Endothelial cell of umbilical vein (primary cell): ENCODE measurements around the gene SLC11A1. TPM values are rescaled to one million over a fixed set of nuclear protein-coding genes. Genes with fewer than 3 reads are reported as not detected.

Source experiments
- BruUV-seq: library from RNA; stranded (reverse); fragments of 400-500 nt; replicated peaks from 2 replicates; lab custom pipeline; 2021; lab: Mats Ljungman, UMichigan
- CTCF ChIA-PET: fragments of 300-600, 350-600 bp; sonication (Branson Sonifier 250); formaldehyde crosslinking; loops from one replicate; lab custom pipeline; 2021; ENCODE audit warnings: antibody characterized with exemption, inconsistent platforms; lab: Charles Lee
- POLR2A ChIA-PET: fragments of 300-600, 350-600 bp; sonication (Branson Sonifier 250); formaldehyde crosslinking; loops from one replicate; lab custom pipeline; 2021; ENCODE audit warnings: antibody characterized with exemption, inconsistent platforms; lab: Charles Lee
- DNase-seq: peaks from one replicate; pipeline ENCODE4 v3.0.0-alpha.2; 2011; ENCODE audit warnings: low read depth, low spot score
- FAIRE-seq: peaks from 2 replicates; lab custom pipeline; 2011; peaks lifted over from hg19 to GRCh38; lab: Jason Lieb, UNC
- H2AFZ ChIP-seq: 2 replicates; pipeline ENCODE4 v1.6.0; 2012; ENCODE audit warnings: low read depth, low read length, control low read depth, inconsistent platforms
- H3K27ac ChIP-seq: 2 replicates; pipeline ENCODE4 v1.5.1; 2011; ENCODE audit warnings: low read depth, mild to moderate bottlenecking, control low read depth, low read length, moderate library complexity; ENCODE audit not compliant: insufficient read depth
- H3K27me3 ChIP-seq, 2 experiments: 2 replicates each; pipeline versions ENCODE4 v1.6.0 to v1.6.1; 2011; ENCODE audit warnings: low read length in 2 of 2, mixed read lengths in 1 of 2; ENCODE audit not compliant: control insufficient read depth in 2 of 2, insufficient read depth in 2 of 2
- H3K36me3 ChIP-seq, 2 experiments: 2 replicates in 1 of 2; 3 replicates in 1 of 2; pipeline ENCODE4 v1.5.1; 2011; ENCODE audit warnings: low read length in 2 of 2, mild to moderate bottlenecking in 1 of 2, moderate library complexity in 1 of 2; ENCODE audit not compliant: control insufficient read depth in 2 of 2, insufficient read depth in 2 of 2; ENCODE audit errors: extremely low read depth in 1 of 2
- H3K4me1 ChIP-seq: 3 replicates; pipeline ENCODE4 v1.5.1; 2011; ENCODE audit warnings: mild to moderate bottlenecking, low read length; ENCODE audit not compliant: control insufficient read depth, insufficient read depth; ENCODE audit errors: extremely low read depth
- H3K4me2 ChIP-seq: 2 replicates; pipeline ENCODE4 v1.6.1; 2011; ENCODE audit warnings: low read length, control low read depth, mixed read lengths; ENCODE audit not compliant: insufficient read depth
- H3K4me3 ChIP-seq, 3 experiments: fragments of 200-600 bp in 1 of 3; sonication (generic), shearing (Covaris generic) in 1 of 3; replicated peaks in 1 of 3; 2 replicates each; pipeline ENCODE4 v1.5.1; 2011 to 2016; ENCODE audit warnings: control low read depth in 3 of 3, low read length in 3 of 3, mild to moderate bottlenecking in 2 of 3, inconsistent platforms in 1 of 3, low read depth in 1 of 3, moderate library complexity in 1 of 3; ENCODE audit not compliant: insufficient read depth in 1 of 3
- H3K79me2 ChIP-seq: 2 replicates; pipeline ENCODE4 v1.6.0; 2012; ENCODE audit warnings: low read length, inconsistent platforms; ENCODE audit not compliant: control insufficient read depth, insufficient read depth
- H3K9ac ChIP-seq: replicated peaks from 2 replicates; pipeline ENCODE3; 2011; ENCODE audit warnings: low read length, control low read depth; ENCODE audit not compliant: insufficient read depth; ENCODE audit errors: extremely low read depth
- H3K9me1 ChIP-seq: replicated peaks from 3 replicates; pipeline ENCODE4 v1.6.0; 2011; ENCODE audit warnings: mild to moderate bottlenecking, low read length; ENCODE audit not compliant: control insufficient read depth, insufficient read depth; ENCODE audit errors: extremely low read depth
- H3K9me3 ChIP-seq: replicated peaks from 2 replicates; pipeline ENCODE4 v1.5.1; 2012; ENCODE audit warnings: low read length, inconsistent platforms; ENCODE audit not compliant: control insufficient read depth, insufficient read depth
- H4K20me1 ChIP-seq: replicated peaks from 2 replicates; pipeline ENCODE3; 2011; ENCODE audit warnings: mild to moderate bottlenecking, low read length; ENCODE audit not compliant: control insufficient read depth, insufficient read depth; ENCODE audit errors: extremely low read depth
- EZH2 ChIP-seq: IDR thresholded peaks from 2 replicates; pipeline ENCODE4 v1.6.1; 2012; ENCODE audit warnings: borderline replicate concordance, low read depth, mild to moderate bottlenecking, moderate library complexity, low read length, inconsistent platforms; ENCODE audit not compliant: severe bottlenecking
- FOS ChIP-seq: IDR thresholded peaks from 2 replicates; pipeline ENCODE4 v1.6.1; 2011; ENCODE audit warnings: mild to moderate bottlenecking, low read length, moderate library complexity, borderline replicate concordance; ENCODE audit not compliant: insufficient read depth
- GATA2 ChIP-seq: IDR thresholded peaks from 2 replicates; pipeline ENCODE4 v1.7.0; 2011; ENCODE audit warnings: low read depth, mild to moderate bottlenecking, moderate library complexity, mixed read lengths, low read length; ENCODE audit not compliant: insufficient read length, insufficient read depth
- JUN ChIP-seq: IDR thresholded peaks from 2 replicates; pipeline ENCODE4 v1.6.1; 2011; ENCODE audit warnings: borderline replicate concordance, low read depth; ENCODE audit not compliant: insufficient read length, insufficient read depth
- MYC ChIP-seq: IDR thresholded peaks from one replicate; pipeline ENCODE4 v1.6.1; 2011; ENCODE audit warnings: mild to moderate bottlenecking, low read depth, low read length
- POLR2A ChIP-seq: IDR thresholded peaks from 2 replicates; pipeline ENCODE4 v1.6.1; 2012; ENCODE audit warnings: low read depth, mild to moderate bottlenecking, control low read depth, low read length
- POLR2AphosphoS5 ChIP-seq: IDR thresholded peaks from 2 replicates; pipeline ENCODE4 v1.6.1; 2012; ENCODE audit warnings: low read depth, mild to moderate bottlenecking, control low read depth, low read length, moderate library complexity; ENCODE audit not compliant: insufficient read depth
- dilution Hi-C: fragments of 300-500 bp; cut with MboI; formaldehyde crosslinking; loops from one replicate; pipeline ENCODE4 v1.15.0; 2019; ENCODE audit warnings: low sequenced_read_pairs; ENCODE audit not compliant: extremely low pct_ligation_motif_present
- intact Hi-C: fragments of 100-400 bp; cut with micrococcal nuclease; formaldehyde crosslinking; loops from one replicate; pipeline ENCODE4 v1.10.0; 2022
- polyA plus RNA-seq, 4 experiments: library from polyadenylated mRNA; depleted of rRNA in 3 of 4; stranded (reverse) in 3 of 4; unstranded in 1 of 4; fragments of >200 nt; gene quantifications; 2 replicates each; pipeline versions ENCODE4 v1.2.1 to v1.2.3, GENCODE V29; 2011 to 2012; ENCODE audit warnings: missing spikeins in 1 of 4
- total RNA-seq: library from RNA; stranded (reverse); gene quantifications from 2 replicates; pipeline ENCODE4 v1.2.3, GENCODE V29; 2021
- TF ChIP-seq, protein P1 (sequence below): IDR thresholded peaks from 2 replicates; pipeline ENCODE4 v1.6.1; 2011; ENCODE audit not compliant: insufficient read depth, insufficient read length
- TF ChIP-seq, protein P2 (sequence below), 2 donors: IDR thresholded peaks; 1 replicate in 1 of 2; 2 replicates in 1 of 2; pipeline ENCODE4 v1.5.1; 2011; ENCODE audit warnings: low read length in 2 of 2, mild to moderate bottlenecking in 2 of 2, moderate library complexity in 2 of 2, control low read depth in 1 of 2, inconsistent platforms in 1 of 2, low read depth in 1 of 2; ENCODE audit not compliant: insufficient read depth in 1 of 2; ENCODE audit errors: extremely low read depth in 1 of 2

The SLC11A1 gene
- total and polyA plus RNA-seq, 2 donors (not counting 3 experiments of a cell fraction or from before 2014, with no cell fraction given), result 0.03 TPM; not detected in 1

DNA sequence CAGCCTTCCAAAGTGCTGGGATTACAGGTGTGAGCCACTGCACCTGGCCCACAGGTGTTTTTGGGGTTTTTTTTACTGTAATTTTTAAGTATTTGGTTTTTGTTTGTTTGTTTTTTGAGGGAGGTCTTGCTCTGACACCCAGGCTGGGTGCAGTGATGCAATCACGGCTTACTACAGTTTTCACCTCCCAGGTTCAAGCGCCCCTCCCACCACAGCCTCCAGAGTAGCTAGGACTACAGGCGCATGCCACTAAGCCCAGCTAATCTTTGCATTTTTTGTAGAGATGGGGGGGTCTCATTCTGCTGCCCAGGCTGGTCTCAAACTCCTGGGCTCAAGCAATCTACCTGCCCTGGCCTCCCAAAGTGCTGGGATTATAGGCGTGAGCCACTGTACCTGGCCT is 7.3 kb upstream of the SLC11A1 start:
- no peak for DNase-seq
- FAIRE-seq, result no peak
- intact Hi-C loops (no loop called here), dilution Hi-C loops (no loop called here)
- Histone ChIP-seq H3K9me1 (no peaks in the 10 kb centered on the region), H4K20me1 (no peaks in the 10 kb centered on the region), H3K27me3 (peaks cover 0 to 2% of the 10 kb centered on the region in 2 experiments), H3K36me3 (no peaks in the 10 kb centered on the region), H3K9me3 (no peaks in the 10 kb centered on the region), H3K9ac (no peak overlapping the region), H3K4me3 (no peak overlapping the region), H3K4me1 (no peaks in the 10 kb centered on the region), H3K79me2 (no peaks in the 10 kb centered on the region), H3K27ac (no peak overlapping the region), H3K4me2 (no peak overlapping the region), H2AFZ (no peak overlapping the region)
- TF ChIP-seq, protein P1, sequence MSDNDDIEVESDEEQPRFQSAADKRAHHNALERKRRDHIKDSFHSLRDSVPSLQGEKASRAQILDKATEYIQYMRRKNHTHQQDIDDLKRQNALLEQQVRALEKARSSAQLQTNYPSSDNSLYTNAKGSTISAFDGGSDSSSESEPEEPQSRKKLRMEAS, result no peak
- TF ChIP-seq EZH2 (no peak), JUN (no peak), FOS (no peak), POLR2AphosphoS5 (no peak), POLR2A (no peak)
- ChIA-PET CTCF (interaction anchor here (1.9 kb wide), 1 partner anchor 18 kb away, joined by 5 read pairs; the partner anchor contains the start of gene CATIP), POLR2A (no interaction called here)
- BruUV-seq, result no TSS peak

DNA sequence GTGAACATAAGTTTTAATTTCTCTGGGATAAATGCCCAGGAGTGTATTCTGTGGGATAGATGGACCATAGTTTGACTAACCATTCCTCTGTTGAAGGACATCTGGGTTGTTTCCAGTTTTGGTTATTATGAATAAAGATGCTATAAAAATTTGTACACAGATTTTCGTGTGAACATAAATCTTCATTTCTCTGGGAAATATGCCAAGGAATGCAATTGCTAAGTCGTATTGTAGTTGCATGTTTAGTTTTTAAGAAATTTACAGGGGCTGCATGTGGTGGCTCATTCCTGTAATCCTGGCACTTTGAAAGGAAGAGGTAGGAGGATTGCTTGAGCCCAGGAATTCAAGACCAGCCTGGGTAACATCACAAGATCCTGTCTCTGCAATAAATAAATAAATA is 6.9 kb upstream of the SLC11A1 start:
- H3K36me3 ChIP-seq, result no peaks in the 10 kb centered on the region
- FAIRE-seq (peak; percentile 67), DNase-seq (peak; percentile 55)
- dilution Hi-C loops, result no loop called here
- H2AFZ ChIP-seq, result no peak overlapping the region
- TF ChIP-seq, protein P1, result no peak
- TF ChIP-seq POLR2A (no peak), GATA2 (no peak), POLR2AphosphoS5 (no peak), EZH2 (no peak), FOS (no peak), JUN (no peak), MYC (no peak)
- TF ChIP-seq, protein P2, sequence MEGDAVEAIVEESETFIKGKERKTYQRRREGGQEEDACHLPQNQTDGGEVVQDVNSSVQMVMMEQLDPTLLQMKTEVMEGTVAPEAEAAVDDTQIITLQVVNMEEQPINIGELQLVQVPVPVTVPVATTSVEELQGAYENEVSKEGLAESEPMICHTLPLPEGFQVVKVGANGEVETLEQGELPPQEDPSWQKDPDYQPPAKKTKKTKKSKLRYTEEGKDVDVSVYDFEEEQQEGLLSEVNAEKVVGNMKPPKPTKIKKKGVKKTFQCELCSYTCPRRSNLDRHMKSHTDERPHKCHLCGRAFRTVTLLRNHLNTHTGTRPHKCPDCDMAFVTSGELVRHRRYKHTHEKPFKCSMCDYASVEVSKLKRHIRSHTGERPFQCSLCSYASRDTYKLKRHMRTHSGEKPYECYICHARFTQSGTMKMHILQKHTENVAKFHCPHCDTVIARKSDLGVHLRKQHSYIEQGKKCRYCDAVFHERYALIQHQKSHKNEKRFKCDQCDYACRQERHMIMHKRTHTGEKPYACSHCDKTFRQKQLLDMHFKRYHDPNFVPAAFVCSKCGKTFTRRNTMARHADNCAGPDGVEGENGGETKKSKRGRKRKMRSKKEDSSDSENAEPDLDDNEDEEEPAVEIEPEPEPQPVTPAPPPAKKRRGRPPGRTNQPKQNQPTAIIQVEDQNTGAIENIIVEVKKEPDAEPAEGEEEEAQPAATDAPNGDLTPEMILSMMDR (IDR thresholded peaks at IDR 0.05; ENCODE audit: extremely low read depth in 1 of 2, insufficient read depth in 1 of 2, low read depth in 1 of 2, low read length in 2 of 2), result no peak
- BruUV-seq, result no TSS peak
- H3K27ac ChIP-seq, result no peak overlapping the region
- ChIA-PET CTCF (interaction anchor here (1.9 kb wide), 1 partner anchor 19 kb away, joined by 5 read pairs; the partner anchor contains the start of gene CATIP), POLR2A (no interaction called here)
- H3K9ac ChIP-seq, result no peak overlapping the region
- no peaks in the 10 kb centered on the region for H4K20me1 ChIP-seq
- H3K79me2 ChIP-seq, result no peaks in the 10 kb centered on the region
- no peak overlapping the region for H3K4me3 ChIP-seq
- no peak overlapping the region for H3K4me2 ChIP-seq
- no peaks in the 10 kb centered on the region for H3K9me3 ChIP-seq
- H3K27me3 ChIP-seq, result peaks cover 0 to 2% of the 10 kb centered on the region in 2 experiments
- no peaks in the 10 kb centered on the region for H3K9me1 ChIP-seq
- no peaks in the 10 kb centered on the region for H3K4me1 ChIP-seq
- intact Hi-C loops, result no loop called here
